HEK293 (cell line): ENCODE data around the gene PDGFB.

Experiments
- CTCF ChIP-seq: fragments of 450-650 bp; formaldehyde crosslinking; IDR thresholded peaks from 2 replicates; pipeline ENCODE4 v1.5.1; 2016; ENCODE audit warnings: missing biosample characterization, missing genetic modification characterization
- FEZF1 ChIP-seq: fragments of 450-650 bp; formaldehyde crosslinking; IDR thresholded peaks from 2 replicates; pipeline ENCODE4 v1.5.1; 2016; ENCODE audit warnings: missing biosample characterization, missing genetic modification characterization
- HOXA7 ChIP-seq: sonication (generic); formaldehyde crosslinking; IDR thresholded peaks from 2 replicates; pipeline ENCODE4 v1.8.1; 2022; ENCODE audit warnings: missing genetic modification reagents, borderline replicate concordance
- RBAK ChIP-seq: fragments of 450-650 bp; formaldehyde crosslinking; IDR thresholded peaks from 2 replicates; pipeline ENCODE4 v1.5.1; 2016; ENCODE audit warnings: missing biosample characterization, missing genetic modification characterization
- YY1 ChIP-seq: fragments of 450-650 bp; formaldehyde crosslinking; IDR thresholded peaks from 2 replicates; pipeline ENCODE4 v1.5.1; 2018; ENCODE audit warnings: missing biosample characterization, missing genetic modification characterization
- ZBTB44 ChIP-seq: fragments of 450-650 bp; IDR thresholded peaks from 2 replicates; pipeline ENCODE4 v1.5.1; 2018; ENCODE audit warnings: missing biosample characterization, mild to moderate bottlenecking, missing genetic modification characterization
- ZNF26 ChIP-seq: fragments of 450-650 bp; formaldehyde crosslinking; IDR thresholded peaks from 2 replicates; pipeline ENCODE4 v1.5.1; 2016; ENCODE audit warnings: missing biosample characterization, missing genetic modification characterization
- ZNF501 ChIP-seq: fragments of 450-650 bp; formaldehyde crosslinking; IDR thresholded peaks from 2 replicates; pipeline ENCODE4 v1.5.1; 2016; ENCODE audit warnings: missing biosample characterization, missing genetic modification characterization
- ZSCAN30 ChIP-seq: fragments of 450-650 bp; IDR thresholded peaks from 2 replicates; pipeline ENCODE4 v1.5.1; 2018; ENCODE audit warnings: missing biosample characterization, mild to moderate bottlenecking, missing genetic modification characterization, moderate library complexity

GRCh38 chr22:39232246-39232645 is 12.5 kb downstream of the PDGFB start:
- TF ChIP-seq CTCF, result no peak
- no peak for TF ChIP-seq HOXA7
- TF ChIP-seq ZNF26, result no peak
- TF ChIP-seq ZNF501 (tag by site-specific recombination), result no peak
- TF ChIP-seq ZSCAN30 (tag by site-specific recombination), result no peak
- TF ChIP-seq RBAK (tag by site-specific recombination), result no peak
- TF ChIP-seq YY1, result no peak
- no peak for TF ChIP-seq FEZF1 (tag by site-specific recombination)
- TF ChIP-seq ZBTB44 (tag by site-specific recombination), result no peak
